SKM-1 (cell line): Measurements from ENCODE around the gene SHC3.

Experiments
- DNase-seq: peaks from one replicate; lab custom pipeline; 2025; ENCODE audit not compliant: unreplicated experiment; lab: John Stamatoyannopoulos, UW

SHC3 gene

DNA sequence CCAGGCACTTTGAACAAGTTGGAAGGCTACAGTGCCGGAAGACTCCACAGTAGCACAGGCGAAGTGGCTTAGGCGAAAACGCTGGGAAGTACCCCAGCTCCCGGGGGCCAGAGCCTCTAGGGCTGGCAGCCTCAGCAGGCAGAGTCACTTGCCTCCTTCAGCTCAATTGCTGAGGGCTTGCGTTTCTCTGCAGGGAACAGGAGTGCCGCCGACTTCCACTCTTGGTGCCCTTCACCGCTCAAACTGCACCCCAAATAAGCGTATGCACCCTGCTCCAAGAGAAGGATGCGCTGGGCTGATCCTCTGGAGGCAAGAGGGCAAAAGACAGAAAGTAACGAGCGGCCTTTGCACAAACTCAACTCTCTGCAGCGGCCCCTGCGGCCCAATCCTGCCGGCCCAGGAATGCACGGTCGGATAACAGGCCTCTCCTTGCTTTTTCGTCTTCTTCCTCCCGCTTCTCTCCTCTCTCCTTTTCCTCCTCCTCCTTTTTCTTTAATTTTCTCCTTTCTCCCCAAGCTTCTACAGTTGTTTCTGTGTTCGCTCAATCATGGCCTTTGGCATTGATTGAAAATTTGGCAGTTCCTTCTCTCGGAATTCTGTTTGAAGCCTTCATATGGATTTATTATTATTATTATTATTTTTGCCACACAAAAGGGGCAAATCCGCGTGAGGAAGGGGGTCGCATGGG, 188.4 kb downstream of the SHC3 start:
- no peak for DNase-seq

DNA sequence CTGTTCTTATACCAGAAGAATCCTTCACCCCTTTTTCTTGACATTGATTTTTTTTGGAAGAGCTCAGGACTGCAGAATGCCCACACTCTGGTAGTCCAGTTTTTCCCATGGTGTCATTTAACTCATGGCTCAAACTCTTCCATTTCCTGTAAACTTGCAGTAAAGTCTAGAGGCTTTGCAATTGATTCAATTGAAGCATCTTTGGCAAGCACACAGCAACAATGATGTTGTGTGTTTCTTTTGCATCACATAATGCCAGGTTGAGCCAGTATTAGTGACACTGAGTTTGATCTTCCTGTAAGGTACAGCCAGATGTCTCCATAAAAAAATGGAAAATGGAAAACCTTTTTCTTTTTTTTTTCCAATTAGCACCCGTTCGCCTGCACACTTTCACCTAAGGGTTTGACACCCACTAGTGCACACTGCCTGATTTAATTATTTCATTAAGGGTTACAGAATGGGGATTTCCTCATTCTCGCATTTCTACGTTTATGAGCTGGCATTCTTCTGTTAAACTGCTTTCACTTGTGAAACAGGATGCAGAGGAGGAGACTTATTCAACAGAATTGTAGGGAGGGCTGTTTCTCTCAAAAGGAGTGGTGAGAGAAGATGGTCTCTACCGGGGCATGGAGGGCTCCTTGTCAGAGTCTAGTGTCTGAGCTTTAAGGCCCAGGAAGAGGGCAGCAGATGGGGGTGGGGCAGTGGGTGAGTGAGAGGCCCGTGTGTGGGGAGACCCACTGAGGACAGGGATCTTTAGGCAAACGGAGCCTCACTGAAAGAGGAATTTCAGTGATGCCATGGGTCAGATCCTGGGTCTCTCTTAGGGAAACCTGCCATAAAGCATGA, 189.6 kb downstream of the SHC3 start:
- DNase-seq, result no peak

DNA sequence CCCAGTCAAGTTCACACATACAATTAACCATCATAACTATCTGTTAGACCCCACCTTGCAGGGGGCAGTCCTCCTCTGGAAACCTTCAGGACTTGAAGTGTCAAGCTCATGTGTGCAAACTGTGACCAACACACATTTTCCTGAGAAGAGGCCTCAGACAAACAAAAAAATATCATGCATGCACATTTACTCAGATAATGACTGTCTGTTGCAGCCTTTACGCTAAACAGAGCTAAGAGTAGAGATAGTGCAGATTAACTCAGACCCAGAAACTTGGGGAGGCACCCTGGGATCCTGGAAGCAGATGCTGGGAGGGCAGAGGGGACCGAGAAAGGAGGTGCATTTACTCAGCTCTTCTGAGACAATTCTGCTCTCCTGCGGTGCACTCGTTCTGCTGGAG, 191.0 kb downstream of the SHC3 start:
- no peak for DNase-seq

DNA sequence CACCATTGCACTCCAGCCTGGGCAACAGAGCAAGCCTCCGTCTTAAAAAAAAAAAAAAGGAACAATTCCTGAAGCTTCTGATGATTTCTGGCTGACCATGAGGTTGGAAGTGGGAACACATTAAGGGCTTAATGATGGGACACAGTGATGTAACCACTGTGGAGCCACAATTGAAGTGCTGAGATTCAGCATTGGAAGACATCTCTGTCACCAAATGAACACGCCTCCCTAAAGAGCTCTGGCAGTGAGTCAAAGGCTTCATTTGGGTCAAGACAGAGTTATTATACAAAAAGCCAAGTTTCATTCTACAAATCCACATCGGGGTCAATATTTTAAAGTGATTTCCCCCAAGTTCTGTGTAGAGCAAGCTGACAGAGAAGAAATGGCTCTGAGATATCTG, 191.8 kb downstream of the SHC3 start:
- no peak for DNase-seq

DNA sequence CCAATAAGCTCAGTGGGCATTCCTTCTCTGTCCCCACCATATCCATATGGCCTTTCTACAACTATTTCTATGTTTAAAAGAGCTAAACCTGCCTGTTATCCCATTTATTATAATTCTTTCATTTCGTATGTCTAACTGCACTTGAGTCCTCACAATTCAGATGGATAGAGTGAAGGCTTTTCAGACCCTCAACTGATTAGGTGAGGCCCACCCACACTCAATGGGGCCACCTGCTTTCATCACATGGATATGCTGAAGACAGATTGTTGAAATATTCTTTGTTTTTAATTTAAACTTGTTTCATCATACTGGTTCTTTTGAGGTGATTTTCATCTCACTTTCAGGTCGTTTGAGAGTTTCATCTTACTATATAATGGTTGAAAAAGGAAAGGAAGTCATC, 193.0 kb downstream of the SHC3 start:
- no peak for DNase-seq

DNA sequence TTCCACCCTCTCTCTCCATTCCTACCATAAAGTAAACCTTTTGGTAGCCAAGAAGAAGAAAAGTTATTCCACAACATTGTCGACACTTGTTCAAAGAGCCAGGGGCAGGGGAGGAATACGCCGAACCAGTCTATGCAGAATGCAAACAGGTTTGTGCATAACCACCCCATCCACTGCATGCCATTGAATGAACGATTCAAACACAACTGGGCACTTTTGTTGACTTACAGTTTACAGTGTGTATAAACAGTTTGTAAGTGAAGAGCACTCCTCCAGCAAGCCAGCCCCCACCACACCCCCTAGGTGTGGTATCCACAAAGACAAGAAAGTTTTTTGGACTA, 194.1 kb downstream of the SHC3 start:
- DNase-seq, result no peak

DNA sequence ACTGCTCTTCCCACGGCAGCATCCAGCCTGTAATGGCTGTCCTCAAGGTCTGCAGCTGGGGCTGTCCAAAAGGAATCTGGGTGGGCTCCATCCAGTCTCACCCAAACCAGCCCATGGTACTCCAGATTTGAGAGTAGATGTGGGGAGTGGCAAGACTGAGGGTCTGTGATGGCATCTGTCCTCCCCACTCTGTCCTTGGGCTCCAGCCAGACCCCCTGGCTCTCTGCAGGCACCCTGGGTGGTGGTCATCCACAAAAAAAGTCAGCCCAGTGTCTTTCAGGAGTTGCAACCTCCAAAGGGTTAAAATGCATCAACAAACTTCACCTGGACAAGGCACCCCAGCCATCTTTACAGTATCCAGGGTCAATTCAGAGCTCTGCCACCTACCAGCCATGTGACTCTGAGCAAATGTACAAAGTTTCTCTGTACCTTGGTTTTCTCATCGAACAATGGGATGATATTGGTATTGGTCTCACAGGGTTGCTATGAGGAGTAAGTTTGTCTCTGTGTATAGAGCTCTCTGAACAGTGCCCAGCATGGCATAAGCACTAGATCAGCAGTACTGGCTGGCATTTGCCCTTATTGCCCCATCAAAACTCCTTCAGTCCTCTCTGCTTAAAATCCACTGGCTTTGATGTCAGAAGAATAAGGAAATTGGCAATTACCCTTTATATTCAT, 194.6 kb downstream of the SHC3 start:
- no peak for DNase-seq

DNA sequence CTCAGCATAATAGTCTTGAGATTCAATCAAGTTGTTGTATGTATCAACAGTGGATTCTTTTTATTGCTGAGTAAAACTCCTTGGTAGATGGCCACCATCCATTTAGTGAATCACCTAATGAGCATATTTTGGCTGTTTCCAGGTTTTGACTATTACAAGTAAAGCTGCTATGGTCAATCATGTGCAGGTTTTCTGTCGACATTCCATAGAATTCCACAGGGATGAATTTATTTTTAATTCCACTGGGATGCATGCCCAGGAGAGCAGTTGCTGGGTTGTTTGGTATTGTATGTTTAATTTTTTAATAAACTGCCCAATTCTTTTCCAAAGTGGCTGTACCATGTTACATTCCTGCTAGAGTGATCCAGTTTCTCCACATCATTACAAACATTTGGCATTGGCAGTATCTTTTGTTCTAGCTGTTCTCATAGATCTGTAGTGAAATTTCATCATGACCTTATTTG, 197.8 kb downstream of the SHC3 start:
- no peak for DNase-seq

DNA sequence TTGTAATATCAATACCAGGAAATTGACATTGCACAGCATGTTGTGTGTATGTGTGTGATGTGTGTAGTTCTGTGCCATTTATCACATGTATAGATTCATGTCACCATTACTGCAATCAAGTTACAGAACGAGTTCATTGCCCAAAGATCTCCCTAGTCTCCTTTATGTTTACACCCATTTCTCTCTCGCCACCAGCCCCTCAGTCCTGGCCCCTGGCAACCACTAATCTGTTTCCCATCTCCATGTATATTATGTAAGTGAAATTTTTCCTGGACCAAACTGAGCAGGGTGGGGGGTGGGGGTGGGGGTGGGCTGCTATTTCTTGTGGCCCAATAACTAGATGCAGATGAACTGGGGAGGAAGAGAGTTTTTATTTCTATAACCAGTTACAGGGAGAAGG, 198.8 kb downstream of the SHC3 start:
- no peak for DNase-seq

DNA sequence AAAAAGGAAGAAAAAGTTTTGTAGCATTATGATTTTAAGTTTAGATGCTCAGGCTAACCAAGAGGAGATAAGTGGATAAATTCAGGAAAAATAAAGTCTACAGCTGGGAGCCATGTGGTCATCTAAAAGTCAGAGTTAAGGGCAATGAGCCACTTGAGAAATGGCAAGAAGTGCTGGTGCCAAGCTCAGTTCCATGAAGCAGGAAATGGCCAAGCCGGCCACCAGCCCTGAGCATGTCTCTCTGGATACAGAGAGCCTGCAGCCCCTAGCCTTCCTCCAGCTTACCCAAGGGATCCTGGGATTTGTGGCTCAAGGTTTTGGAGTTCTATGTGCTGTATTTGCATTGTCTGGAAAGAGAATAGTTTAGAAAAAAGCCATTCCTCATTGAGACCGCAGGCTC, 199.6 kb downstream of the SHC3 start:
- DNase-seq, result no peak

DNA sequence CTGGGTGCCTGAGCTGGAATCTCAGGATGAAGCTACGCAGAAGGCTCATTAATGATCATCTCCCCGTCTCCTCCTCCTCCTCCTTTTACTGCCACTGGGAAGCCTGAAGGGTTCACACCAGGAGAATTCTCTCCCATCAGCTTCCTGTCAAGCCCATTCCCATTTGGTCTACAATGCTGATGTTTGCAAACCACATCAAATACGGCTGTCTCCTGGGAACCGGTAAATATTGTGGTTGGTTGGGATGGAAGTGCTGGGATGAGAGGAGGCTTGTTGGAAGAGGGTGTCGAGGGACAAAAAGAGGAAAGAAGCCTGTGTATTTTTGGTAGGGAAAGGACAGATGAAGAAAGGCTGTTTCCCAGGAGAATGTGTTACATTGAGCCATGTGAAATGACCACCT, 200.6 kb downstream of the SHC3 start:
- DNase-seq, result no peak

DNA sequence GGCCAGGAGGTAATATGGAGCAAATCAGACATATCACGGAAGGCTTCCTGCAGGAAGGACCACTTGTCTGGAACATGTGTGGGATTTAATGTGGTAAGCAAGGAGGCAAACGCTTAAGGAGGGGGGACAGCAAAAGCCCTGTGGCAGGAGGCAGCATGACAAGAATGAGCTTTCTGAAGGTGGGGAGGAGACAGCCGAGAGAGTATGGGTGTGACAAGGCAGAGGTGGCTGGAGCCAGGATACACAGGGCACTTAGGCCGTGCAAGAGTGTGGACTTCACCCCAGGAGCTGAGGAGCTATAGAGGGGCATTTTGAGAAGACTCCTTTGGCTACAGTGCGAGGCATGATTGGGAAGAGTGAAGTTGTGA, 201.7 kb downstream of the SHC3 start:
- no peak for DNase-seq

DNA sequence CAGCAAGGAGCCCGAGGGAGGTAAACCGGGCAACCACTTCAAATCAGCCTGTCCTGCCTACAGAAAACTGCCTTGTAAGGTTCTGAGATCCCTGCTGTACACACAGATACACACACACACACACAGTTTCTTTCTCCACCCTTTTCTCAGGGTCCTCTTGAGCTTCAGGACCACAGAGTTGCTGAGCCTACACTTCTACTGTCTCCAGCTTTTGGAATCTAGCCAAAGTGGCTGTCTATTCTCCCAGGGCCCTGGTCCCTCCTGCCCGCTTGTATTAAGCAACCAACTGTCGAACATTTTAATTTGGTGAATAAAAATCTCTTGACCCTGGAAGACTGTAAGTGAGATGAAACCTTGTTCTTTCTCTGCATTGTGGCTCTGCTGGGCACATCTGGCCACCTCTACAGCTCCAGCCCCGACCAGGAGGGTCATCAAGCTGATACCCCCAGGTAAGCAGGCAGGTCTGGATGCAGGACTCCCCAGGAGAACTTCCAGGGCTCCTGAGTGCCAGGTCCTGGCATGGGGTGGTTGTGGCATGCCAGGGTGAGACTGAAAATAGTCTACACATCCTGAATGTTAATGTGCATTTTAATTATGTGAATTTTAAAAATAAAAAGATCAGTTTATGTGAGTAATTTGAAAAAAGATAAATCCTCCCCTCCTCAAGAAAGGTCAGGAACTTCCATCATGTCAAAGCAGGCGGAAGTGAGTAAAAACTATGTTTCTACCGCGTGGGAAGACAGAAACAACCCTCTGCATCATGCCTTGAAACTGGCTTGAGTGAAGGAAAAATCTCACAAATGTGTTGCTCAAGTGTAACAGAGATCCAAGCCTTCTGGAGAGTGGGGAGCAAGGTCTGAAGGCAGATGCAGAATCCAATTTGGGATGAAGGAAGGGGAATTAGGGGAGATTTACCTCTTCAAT, 202.4 kb downstream of the SHC3 start:
- no peak for DNase-seq

DNA sequence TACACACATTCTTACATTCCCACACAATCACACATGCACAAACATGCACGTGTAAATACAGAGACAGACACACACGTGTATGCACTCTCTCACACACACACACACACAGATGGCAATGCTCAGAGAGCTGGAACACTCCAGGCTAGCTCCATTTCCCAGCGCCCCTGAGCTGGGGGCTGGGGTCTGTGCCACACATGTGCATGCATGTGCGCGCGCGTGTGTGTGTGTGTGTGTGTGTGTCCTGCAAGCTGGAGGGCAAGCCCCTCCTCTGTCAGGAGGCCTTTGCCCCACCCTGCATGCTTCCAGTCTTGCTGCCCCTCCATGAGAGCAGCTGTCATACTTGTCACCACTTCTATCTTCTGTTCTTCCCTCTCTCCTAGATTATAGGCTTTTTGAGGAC, 204.0 kb downstream of the SHC3 start:
- DNase-seq, result no peak

DNA sequence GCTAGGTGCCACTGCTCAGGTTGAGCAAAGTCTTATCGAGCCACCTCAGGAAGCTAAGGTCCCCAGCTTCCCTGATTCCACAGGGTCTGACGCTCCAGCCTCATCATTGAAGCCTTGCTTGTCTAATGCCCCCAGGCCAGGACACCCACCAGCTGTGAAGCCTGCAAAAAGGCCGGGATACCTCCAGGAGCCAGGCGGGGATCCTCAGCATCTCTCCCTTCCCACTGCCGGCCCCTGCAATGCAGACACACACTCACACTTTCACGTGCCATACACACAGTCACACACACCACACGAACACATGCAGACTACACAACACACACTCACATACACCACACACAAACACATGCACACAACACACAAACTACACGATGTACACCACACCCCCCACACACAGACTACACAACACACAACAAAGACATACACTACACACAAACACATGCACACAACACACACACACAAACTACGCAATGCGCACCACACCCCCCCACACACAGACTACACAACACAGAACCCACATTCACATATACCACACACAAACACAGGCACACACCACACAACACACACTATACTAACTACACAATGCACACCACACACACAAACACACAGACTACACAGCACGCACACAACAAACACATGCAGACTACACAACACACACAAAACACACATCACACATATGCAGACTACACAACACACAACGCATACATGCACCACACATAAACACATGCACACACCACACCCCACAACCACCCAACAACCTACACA, 205.2 kb downstream of the SHC3 start:
- no peak for DNase-seq

DNA sequence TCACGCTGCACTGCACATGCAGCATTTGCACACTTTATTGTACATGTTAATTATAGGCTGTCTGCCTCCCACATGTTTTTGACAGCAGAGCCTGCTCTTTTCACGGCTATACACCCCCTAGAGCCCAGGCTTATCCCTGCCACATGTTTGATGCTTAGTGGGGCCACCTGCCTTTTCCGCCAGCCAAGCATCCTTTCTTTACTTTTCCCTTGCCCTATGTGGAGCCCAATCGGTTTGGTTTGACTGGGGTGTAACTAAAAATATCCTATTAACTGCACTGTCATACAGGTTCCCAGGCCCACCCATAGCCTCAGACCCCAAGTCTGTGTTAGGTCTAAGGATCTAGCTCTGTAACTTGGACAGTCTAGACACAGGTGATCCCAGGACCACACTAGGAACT, 206.2 kb downstream of the SHC3 start:
- DNase-seq, result no peak

DNA sequence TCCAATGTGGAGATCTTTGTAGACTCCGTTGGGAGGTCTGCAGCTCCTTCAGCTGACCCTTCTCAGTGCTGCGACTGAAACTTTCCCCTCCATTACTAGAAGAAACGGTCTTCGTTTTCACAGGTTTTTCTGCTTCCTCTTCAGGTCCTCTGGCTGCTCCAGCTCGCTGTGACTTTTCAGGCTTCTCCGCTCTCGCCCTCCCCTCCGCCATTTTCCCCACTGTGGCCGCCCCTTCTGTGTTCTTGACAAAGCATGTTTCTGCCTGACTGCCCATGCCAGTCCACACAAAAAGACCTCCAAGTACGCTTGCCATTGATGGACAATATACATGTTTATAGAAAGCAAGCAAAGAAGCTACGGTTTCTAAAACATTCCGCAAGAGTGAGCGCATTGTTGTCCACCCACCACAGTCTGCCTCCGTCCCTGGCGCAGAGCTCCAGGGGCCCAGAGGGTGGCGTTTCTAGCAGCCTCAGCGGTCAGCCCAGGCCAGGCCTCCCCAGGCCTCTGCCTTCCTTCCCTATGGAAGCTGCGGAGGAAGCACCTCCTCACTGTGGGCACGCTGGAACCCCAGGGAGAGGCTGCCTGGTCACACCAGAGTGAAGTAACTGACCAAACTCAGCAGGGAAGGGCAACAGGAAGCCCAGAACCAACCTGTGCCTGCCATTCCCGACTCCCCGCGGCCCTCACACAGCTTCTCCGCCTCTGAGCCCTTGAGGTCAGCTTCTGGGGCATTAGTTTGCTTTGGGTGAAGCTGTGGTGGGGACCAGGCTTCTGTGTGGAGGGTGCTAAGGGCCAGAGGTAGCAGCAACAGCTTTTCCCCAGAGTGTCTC, 207.3 kb downstream of the SHC3 start:
- no peak for DNase-seq

DNA sequence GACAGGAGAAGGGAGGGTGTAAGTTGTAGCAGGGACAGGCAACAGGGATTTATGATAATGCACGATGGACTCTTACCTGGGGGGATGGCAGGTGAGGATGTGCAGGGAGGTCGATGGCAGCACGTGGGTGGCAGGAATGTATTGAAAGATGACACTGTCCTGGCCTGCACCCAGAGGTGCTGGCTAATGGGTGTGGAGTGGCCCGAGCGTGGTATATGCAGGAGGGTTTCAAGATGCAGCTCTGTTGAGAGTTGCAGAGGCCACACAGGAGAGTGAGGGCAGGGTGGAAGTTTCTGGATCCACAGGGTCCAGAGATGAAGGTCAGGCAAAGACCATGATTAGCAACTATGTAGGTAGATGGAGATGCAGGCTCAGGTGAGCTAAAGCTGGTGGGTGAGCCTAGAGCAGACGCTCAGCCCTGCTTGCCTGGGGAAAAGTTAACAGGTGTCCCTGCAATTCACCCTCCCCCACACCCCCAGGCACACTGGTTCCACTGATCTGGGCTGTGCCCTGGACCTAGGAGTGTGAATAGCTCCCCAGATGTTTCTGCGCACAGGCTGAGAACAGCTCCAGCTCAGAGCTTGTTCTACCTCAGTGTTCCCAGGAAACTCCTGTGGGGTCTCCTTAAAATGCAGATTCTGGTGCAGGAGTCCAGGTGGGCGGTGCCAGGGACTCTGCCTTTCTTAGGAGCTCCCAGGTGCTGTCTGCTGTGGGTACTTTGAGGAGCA, 208.8 kb downstream of the SHC3 start:
- DNase-seq, result no peak

DNA sequence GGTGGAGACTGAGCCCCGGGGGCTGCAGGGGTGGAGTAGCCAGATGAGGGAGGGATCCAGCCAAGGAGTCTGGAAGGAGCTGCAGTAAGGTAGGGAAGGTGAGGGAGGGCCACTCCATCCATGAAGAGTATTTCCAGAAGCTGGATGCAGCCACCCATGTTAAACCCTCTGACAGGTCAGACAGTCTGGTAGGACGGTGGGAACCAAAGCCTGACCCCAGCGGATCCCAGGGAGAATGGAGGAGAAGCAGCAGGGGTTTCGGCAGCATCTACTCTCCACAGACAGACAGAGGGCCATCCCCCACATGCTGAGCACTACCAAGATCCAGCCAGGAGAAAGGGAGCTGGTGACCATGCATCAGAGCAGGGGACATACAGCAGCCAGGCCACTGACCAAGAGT, 209.8 kb downstream of the SHC3 start:
- DNase-seq, result no peak
